Activated naive CD4-positive, alpha-beta T cell treated with anti-CD3 and anti-CD28 coated beads, Interleukin-2, amount 50 U/mL, for 72 hours (primary cell): ENCODE measurements around the gene KIAA1671. TPM values are rescaled to one million over a fixed set of nuclear protein-coding genes. Genes with fewer than 3 reads are reported as not detected.

Experiments
- ATAC-seq, 2 donors: fragments of 150-1000 bp; cut with Tn5 transposase; 2 replicates each; pipeline ENCODE4 v1.10.0; 2021; ENCODE audit warnings: mild to moderate bottlenecking in 2 of 2, moderate library complexity in 2 of 2
- DNase-seq, 2 donors: peaks; one replicate each; pipeline ENCODE4 v3.0.0; 2021 to 2022; ENCODE audit warnings: low spot score in 2 of 2
- H3K27ac Mint-ChIP-seq, 2 donors: one replicate each; pipeline ENCODE4 v1.8.0; 2022; ENCODE audit warnings: mild to moderate bottlenecking in 2 of 2, mixed read lengths in 2 of 2
- H3K36me3 Mint-ChIP-seq, 2 donors: one replicate each; pipeline ENCODE4 v1.8.0; 2022; ENCODE audit warnings: mixed read lengths in 2 of 2
- H3K9me3 Mint-ChIP-seq, 2 donors: one replicate each; pipeline ENCODE4 v1.8.0; 2022; ENCODE audit warnings: mixed read lengths in 2 of 2
- total RNA-seq, 2 donors: library from RNA; stranded (reverse); gene quantifications; one replicate each; pipeline ENCODE4 v1.2.3, GENCODE V29; 2022

The KIAA1671 gene
- total RNA-seq, 2 donors from 2014 or later, result 2.0 to 22.0 TPM

GRCh38 chr22:25061134-25061533 is 108.6 kb downstream of the KIAA1671 start:
- H3K36me3 Mint-ChIP-seq, result no peaks in the 10 kb centered on the region

GRCh38 chr22:25061605-25062376 is 109.3 kb downstream of the KIAA1671 start:
- ATAC-seq (no peak), DNase-seq (no peak)
- Mint-ChIP-seq H3K9me3 (no peaks in the 10 kb centered on the region), H3K27ac (peak overlapping the region; percentile 96), H3K36me3 (no peaks in the 10 kb centered on the region)

More at GRCh38 chr22:25061134-25061533, 108.6 kb downstream of the KIAA1671 start:
- ATAC-seq (peak in 1 of 2 donors; percentile 11), DNase-seq (no peak)
- peak overlapping the region; percentile 96 for H3K27ac Mint-ChIP-seq
- no peaks in the 10 kb centered on the region for H3K9me3 Mint-ChIP-seq

GRCh38 chr22:25062386-25063085 is 110.0 kb downstream of the KIAA1671 start:
- peak; percentile 43 to 52 for ATAC-seq
- H3K27ac Mint-ChIP-seq, result peak overlapping the region; percentile 96
- DNase-seq, result peak in 1 of 2 donors; percentile 45
- H3K36me3 Mint-ChIP-seq, result no peaks in the 10 kb centered on the region
- H3K9me3 Mint-ChIP-seq, result no peaks in the 10 kb centered on the region

GRCh38 chr22:25064894-25065560 is 112.5 kb downstream of the KIAA1671 start:
- Mint-ChIP-seq H3K9me3 (no peaks in the 10 kb centered on the region), H3K27ac (no peak overlapping the region), H3K36me3 (peaks cover 0 to 8% of the 10 kb centered on the region in 2 donors)
- DNase-seq (no peak), ATAC-seq (no peak)

GRCh38 chr22:25066861-25067435 is 114.4 kb downstream of the KIAA1671 start:
- H3K9me3 Mint-ChIP-seq, result peaks cover 3 to 4% of the 10 kb centered on the region in 2 donors
- ATAC-seq (no peak), DNase-seq (no peak)
- peak overlapping the region; percentile 92 to 97 for H3K27ac Mint-ChIP-seq
- peaks cover 0 to 20% of the 10 kb centered on the region in 2 donors for H3K36me3 Mint-ChIP-seq

- ATAC-seq, result peak; percentile 73 to 86
- Mint-ChIP-seq H3K36me3 (peaks cover 0 to 24% of the 10 kb centered on the region in 2 donors), H3K9me3 (peaks cover 3 to 4% of the 10 kb centered on the region in 2 donors), H3K27ac (peak overlapping the region; percentile 92 to 97)
- peak; percentile 73 to 77 for DNase-seq
Measured at GRCh38 chr22:25067851-25068421, 115.4 kb downstream of the KIAA1671 start.

- DNase-seq, result peak in 1 of 2 donors; percentile 57
- ATAC-seq, result peak; percentile 26 to 27
- peaks cover 0 to 24% of the 10 kb centered on the region in 2 donors for H3K36me3 Mint-ChIP-seq
- H3K9me3 Mint-ChIP-seq, result peaks cover 3 to 4% of the 10 kb centered on the region in 2 donors
- peak overlapping the region; percentile 92 to 97 for H3K27ac Mint-ChIP-seq
Measured at GRCh38 chr22:25068707-25069106, 116.2 kb downstream of the KIAA1671 start.

- Mint-ChIP-seq H3K36me3 (peaks cover 0 to 24% of the 10 kb centered on the region in 2 donors), H3K9me3 (peaks cover 3 to 4% of the 10 kb centered on the region in 2 donors), H3K27ac (peak overlapping the region; percentile 92 to 97)
- DNase-seq, result no peak
- ATAC-seq, result no peak
Measured at GRCh38 chr22:25069426-25069757, 116.9 kb downstream of the KIAA1671 start.

- peaks cover 0 to 24% of the 10 kb centered on the region in 2 donors for H3K36me3 Mint-ChIP-seq
- peaks cover 3 to 4% of the 10 kb centered on the region in 2 donors for H3K9me3 Mint-ChIP-seq
- peak overlapping the region; percentile 92 to 97 for H3K27ac Mint-ChIP-seq
- DNase-seq, result peak in 1 of 2 donors; percentile 36
- ATAC-seq, result peak; percentile 12 to 26
Measured at GRCh38 chr22:25069758-25070481, 117.4 kb downstream of the KIAA1671 start.

- peak; percentile 17 to 26 for ATAC-seq
- peaks cover 0 to 24% of the 10 kb centered on the region in 2 donors for H3K36me3 Mint-ChIP-seq
Measured at GRCh38 chr22:25070956-25071355, 118.4 kb downstream of the KIAA1671 start.

GRCh38 chr22:25071720-25072119 is 119.2 kb downstream of the KIAA1671 start:
- DNase-seq (no peak), ATAC-seq (no peak)
- Mint-ChIP-seq H3K27ac (peak overlapping the region; percentile 92 to 97), H3K9me3 (peaks cover 3 to 4% of the 10 kb centered on the region in 2 donors), H3K36me3 (peaks cover 0 to 24% of the 10 kb centered on the region in 2 donors)

More at GRCh38 chr22:25070956-25071355, 118.4 kb downstream of the KIAA1671 start:
- Mint-ChIP-seq H3K27ac (peak overlapping the region; percentile 92 to 97), H3K9me3 (peaks cover 3 to 4% of the 10 kb centered on the region in 2 donors)
- no peak for DNase-seq

GRCh38 chr22:25072406-25072805 is 119.9 kb downstream of the KIAA1671 start:
- Mint-ChIP-seq H3K36me3 (peaks cover 0 to 24% of the 10 kb centered on the region in 2 donors), H3K27ac (no peak overlapping the region), H3K9me3 (peaks cover 3 to 4% of the 10 kb centered on the region in 2 donors)
- DNase-seq (no peak), ATAC-seq (no peak)

- Mint-ChIP-seq H3K36me3 (peaks cover under 1 to 11% of the 10 kb centered on the region in 2 donors), H3K9me3 (peaks cover 3 to 4% of the 10 kb centered on the region in 2 donors), H3K27ac (peak overlapping the region; percentile 32 to 75)
- peak; percentile 77 for ATAC-seq
- peak in 1 of 2 donors; percentile 51 for DNase-seq
Measured at GRCh38 chr22:25076336-25076735, 123.8 kb downstream of the KIAA1671 start.

- Mint-ChIP-seq H3K9me3 (peaks cover 0 to 3% of the 10 kb centered on the region in 2 donors), H3K36me3 (peaks cover 5 to 9% of the 10 kb centered on the region in 2 donors), H3K27ac (peak overlapping the region; percentile 75)
- DNase-seq (no peak), ATAC-seq (no peak)
Measured at GRCh38 chr22:25077056-25077455, 124.5 kb downstream of the KIAA1671 start.

- H3K36me3 Mint-ChIP-seq, result peaks cover 5 to 6% of the 10 kb centered on the region in 2 donors
- peaks cover 0 to 3% of the 10 kb centered on the region in 2 donors for H3K9me3 Mint-ChIP-seq
- H3K27ac Mint-ChIP-seq, result no peak overlapping the region
- ATAC-seq (no peak), DNase-seq (no peak)
Measured at GRCh38 chr22:25077964-25078363, 125.4 kb downstream of the KIAA1671 start.
